B cell (primary cell): ENCODE data around the gene RAD23B.

Experiments used
- EZH2 ChIP-seq: IDR thresholded peaks from 2 replicates; pipeline ENCODE4 v1.6.1; 2012; ENCODE audit warnings: borderline replicate concordance, low read depth, mild to moderate bottlenecking, moderate library complexity, low read length; ENCODE audit not compliant: insufficient read depth, poor library complexity, severe bottlenecking
- TF ChIP-seq, protein P1 (sequence below): fragments of 200-600 bp; IDR thresholded peaks from one replicate; pipeline ENCODE4 v1.8.0; 2022; ENCODE audit warnings: antibody characterized with exemption, mild to moderate bottlenecking

DNA sequence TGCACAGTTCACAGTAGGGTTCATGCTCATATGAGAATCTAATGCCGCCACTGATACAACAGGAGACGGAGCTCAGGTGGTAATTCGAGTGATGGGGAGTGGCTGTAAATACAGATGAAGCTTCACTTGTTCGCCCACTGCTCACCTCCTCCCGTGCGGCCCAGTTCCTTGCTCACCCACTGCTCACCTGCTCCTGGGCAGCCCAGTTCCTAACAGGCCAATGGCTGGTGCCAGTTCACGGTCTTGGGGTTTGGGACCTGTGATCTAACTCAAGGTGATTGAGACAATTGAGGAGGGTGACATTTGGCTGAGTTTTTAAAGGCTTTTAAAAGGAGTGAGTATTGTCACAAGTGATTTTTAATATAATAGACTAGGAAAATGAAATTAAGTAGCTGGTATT, 45.4 kb downstream of the RAD23B start:
- TF ChIP-seq, protein P1, sequence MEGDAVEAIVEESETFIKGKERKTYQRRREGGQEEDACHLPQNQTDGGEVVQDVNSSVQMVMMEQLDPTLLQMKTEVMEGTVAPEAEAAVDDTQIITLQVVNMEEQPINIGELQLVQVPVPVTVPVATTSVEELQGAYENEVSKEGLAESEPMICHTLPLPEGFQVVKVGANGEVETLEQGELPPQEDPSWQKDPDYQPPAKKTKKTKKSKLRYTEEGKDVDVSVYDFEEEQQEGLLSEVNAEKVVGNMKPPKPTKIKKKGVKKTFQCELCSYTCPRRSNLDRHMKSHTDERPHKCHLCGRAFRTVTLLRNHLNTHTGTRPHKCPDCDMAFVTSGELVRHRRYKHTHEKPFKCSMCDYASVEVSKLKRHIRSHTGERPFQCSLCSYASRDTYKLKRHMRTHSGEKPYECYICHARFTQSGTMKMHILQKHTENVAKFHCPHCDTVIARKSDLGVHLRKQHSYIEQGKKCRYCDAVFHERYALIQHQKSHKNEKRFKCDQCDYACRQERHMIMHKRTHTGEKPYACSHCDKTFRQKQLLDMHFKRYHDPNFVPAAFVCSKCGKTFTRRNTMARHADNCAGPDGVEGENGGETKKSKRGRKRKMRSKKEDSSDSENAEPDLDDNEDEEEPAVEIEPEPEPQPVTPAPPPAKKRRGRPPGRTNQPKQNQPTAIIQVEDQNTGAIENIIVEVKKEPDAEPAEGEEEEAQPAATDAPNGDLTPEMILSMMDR = no peak
- no peak for TF ChIP-seq EZH2
